Stimulated activated CD4-positive, alpha-beta T cell treated with anti-CD3 and anti-CD28 coated beads, Interleukin-4, amount 100 ng/mL, for 1 hour (primary cell): ENCODE data around the gene ERICH3.
"Not testable (repeated sequence)": the region's sequence is repeated elsewhere in the genome, so short reads cannot be mapped to it uniquely, and the experiment has no call there.

Source experiments
- DNase-seq: peaks from one replicate; pipeline ENCODE4 v3.0.0-alpha.2; 2020

Gene ERICH3

GRCh38 chr1:74674278-74675048 is 871 bp upstream of the ERICH3 start:
- DNase-seq, result no peak

- DNase-seq, result not testable (repeated sequence)
These were observed 2.7 kb downstream of the ERICH3 start for GRCh38 chr1:74670866-74671265.

GRCh38 chr1:74654708-74655107 is 18.9 kb downstream of the ERICH3 start:
- no peak for DNase-seq

- no peak for DNase-seq
These were observed 20.9 kb downstream of the ERICH3 start for GRCh38 chr1:74652711-74653139.

GRCh38 chr1:74650561-74650960 is 23.0 kb downstream of the ERICH3 start:
- DNase-seq, result no peak

GRCh38 chr1:74641876-74642275 is 31.7 kb downstream of the ERICH3 start:
- no peak for DNase-seq

GRCh38 chr1:74641161-74641560 is 32.4 kb downstream of the ERICH3 start:
- DNase-seq, result no peak

GRCh38 chr1:74637296-74637695 is 36.3 kb downstream of the ERICH3 start:
- DNase-seq, result no peak

GRCh38 chr1:74629283-74629682 is 44.3 kb downstream of the ERICH3 start:
- DNase-seq, result no peak

GRCh38 chr1:74623716-74624115 is 49.9 kb downstream of the ERICH3 start:
- DNase-seq, result no peak

- DNase-seq, result no peak
These were observed 53.4 kb downstream of the ERICH3 start for GRCh38 chr1:74620242-74620641.

GRCh38 chr1:74618974-74619373 is 54.6 kb downstream of the ERICH3 start:
- no peak for DNase-seq

GRCh38 chr1:74613894-74614293 is 59.7 kb downstream of the ERICH3 start:
- no peak for DNase-seq

GRCh38 chr1:74611887-74612286 is 61.7 kb downstream of the ERICH3 start:
- no peak for DNase-seq

- DNase-seq, result no peak
These were observed 62.6 kb downstream of the ERICH3 start for GRCh38 chr1:74610961-74611360.

- no peak for DNase-seq
These were observed 63.7 kb downstream of the ERICH3 start for GRCh38 chr1:74609810-74610371.

GRCh38 chr1:74596717-74597116 is 76.9 kb downstream of the ERICH3 start:
- DNase-seq, result no peak

GRCh38 chr1:74593887-74594866 is 79.4 kb downstream of the ERICH3 start:
- no peak for DNase-seq

- DNase-seq, result no peak
These were observed 80.8 kb downstream of the ERICH3 start for GRCh38 chr1:74592580-74593355.

- DNase-seq, result no peak
These were observed 81.6 kb downstream of the ERICH3 start for GRCh38 chr1:74591949-74592348.

GRCh38 chr1:74590288-74590687 is 83.3 kb downstream of the ERICH3 start:
- DNase-seq, result no peak

GRCh38 chr1:74587888-74588287 is 85.7 kb downstream of the ERICH3 start:
- DNase-seq, result no peak
